Sigmoid colon (tissue), 4 donors: ENCODE results near the gene DYRK1A.

Experiments used
- POLR2A ChIP-seq, 2 donors: fragments of 450-650 bp; IDR thresholded peaks; one replicate each; pipeline ENCODE4 v1.6.1; 2016; ENCODE audit warnings: antibody characterized with exemption in 2 of 2, mild to moderate bottlenecking in 2 of 2, moderate library complexity in 2 of 2
- POLR2AphosphoS5 ChIP-seq, 4 donors: sonication (generic); formaldehyde crosslinking; IDR thresholded peaks; one replicate each; pipeline ENCODE4 v1.6.1; 2017; ENCODE audit warnings: antibody characterized with exemption in 4 of 4

DNA sequence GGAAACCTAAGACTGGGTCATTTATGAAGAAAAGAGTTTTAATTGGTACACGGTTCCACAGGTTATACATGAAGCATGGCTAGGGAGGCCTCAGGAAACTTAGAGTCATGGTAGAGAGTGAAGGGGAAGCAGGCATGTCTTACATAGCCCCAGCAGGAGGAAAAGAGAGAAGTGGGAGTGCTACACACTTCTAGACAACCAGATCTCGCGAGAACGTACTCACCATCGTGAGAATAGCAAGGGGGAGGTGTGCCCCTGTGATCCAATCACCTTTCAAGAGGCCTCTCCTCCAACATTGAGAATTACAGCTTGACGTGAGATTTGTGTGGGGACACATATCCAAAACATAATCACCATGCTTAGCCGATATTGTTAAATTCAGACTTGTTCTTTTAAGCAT, 62.8 kb downstream of the DYRK1A start:
- TF ChIP-seq POLR2AphosphoS5 (IDR thresholded peaks at IDR 0.05) = no peak
- TF ChIP-seq POLR2A (IDR thresholded peaks at IDR 0.05) = no peak
